ENCODE data around the gene RUNX1. TPM values are rescaled to one million over a fixed set of nuclear protein-coding genes. Genes with fewer than 3 reads are reported as not detected.

Gene RUNX1
- polyA plus RNA-seq, 1 of the 3 experiments (the other 2 are of a cell fraction), result 17.1 TPM

- no peak for DNase-seq
- H3K4me3 ChIP-seq (ENCODE audit: low read depth in 2 of 2, low read length in 1 of 2), result no peak overlapping the region
- no peaks in the 10 kb centered on the region for H3F3A ChIP-seq (replicated peaks; ENCODE audit: insufficient read depth)
- H3K79me2 ChIP-seq (ENCODE audit: insufficient read depth), result no peaks in the 10 kb centered on the region
- POLR2A ChIA-PET, result no interaction called here
- 57% methylated on average over 3 of the region's 3 CpGs for WGBS (ENCODE audit: low lambda C conversion rate)
- H3K9me2 ChIP-seq, result no peaks in the 10 kb centered on the region
- TF ChIP-seq MEF2A (IDR thresholded peaks at IDR 0.05; ENCODE audit: borderline replicate concordance, low read depth) (no peak), JUND (IDR thresholded peaks at IDR 0.05) (peak; percentile 8; the same call in 1 of the 2 replicates), MXI1 (IDR thresholded peaks at IDR 0.05; ENCODE audit: low read depth, low read length) (no peak), MAX (IDR thresholded peaks at IDR 0.05; ENCODE audit: low read depth) (no peak), TCF12 (IDR thresholded peaks at IDR 0.05) (peak; percentile 79), NRF1 (IDR thresholded peaks at IDR 0.05; ENCODE audit: low read depth, low read length) (no peak), PBX3 (IDR thresholded peaks at IDR 0.05) (peak; percentile 47), RXRA (IDR thresholded peaks at IDR 0.05; ENCODE audit: borderline replicate concordance, low read depth) (no peak), ZBTB33 (IDR thresholded peaks at IDR 0.05; ENCODE audit: borderline replicate concordance, low read depth) (no peak), CTCF (IDR thresholded peaks at IDR 0.05) (no peak), POLR2AphosphoS5 (IDR thresholded peaks at IDR 0.05; ENCODE audit: low read depth, low read length) (no peak), EP300 (IDR thresholded peaks at IDR 0.05; ENCODE audit: borderline replicate concordance in 1 of 2, low read depth in 1 of 2, low read length in 1 of 2) (peak in 1 of 2 experiments; percentile 21; a peak in 1 of 4 replicates), RCOR1 (IDR thresholded peaks at IDR 0.05; ENCODE audit: low read length) (no peak), RAD21 (IDR thresholded peaks at IDR 0.05; ENCODE audit: low read length) (no peak)
- H3K27me3 ChIP-seq (ENCODE audit: insufficient read depth), result no peaks in the 10 kb centered on the region
- H2AFZ ChIP-seq (ENCODE audit: low read depth), result no peak overlapping the region
- no peak overlapping the region for H3K9ac ChIP-seq
- peak overlapping the region in 1 of 2 experiments; percentile 32; a peak in 1 of 4 replicates for H3K27ac ChIP-seq (ENCODE audit: low read depth in 2 of 2, low read length in 1 of 2)
- H3K4me1 ChIP-seq (ENCODE audit: control insufficient read depth in 1 of 2, insufficient read depth in 2 of 2, low read depth in 1 of 2, low read length in 1 of 2), result no peaks in the 10 kb centered on the region
- CTCF ChIA-PET, result no interaction called here
- no peak overlapping the region for H3K4me2 ChIP-seq
- H3K9me3 ChIP-seq, result no peaks in the 10 kb centered on the region
- no peaks in the 10 kb centered on the region for H3K36me3 ChIP-seq (replicated peaks in 1 of 2; ENCODE audit: control insufficient read depth in 1 of 2, insufficient read depth in 2 of 2, low read length in 1 of 2)
- H4K20me1 ChIP-seq (ENCODE audit: insufficient read depth), result no peaks in the 10 kb centered on the region
Measured at GRCh38 chr21:35059742-35060141, 10.6 kb upstream of the RUNX1 start.

- Histone ChIP-seq H3K4me2 (no peak overlapping the region), H3K9me2 (no peaks in the 10 kb centered on the region), H4K20me1 (ENCODE audit: insufficient read depth) (no peaks in the 10 kb centered on the region), H3K9me3 (no peaks in the 10 kb centered on the region), H3K27me3 (ENCODE audit: insufficient read depth) (no peaks in the 10 kb centered on the region), H3F3A (replicated peaks; ENCODE audit: insufficient read depth) (peaks cover 6% of the 10 kb centered on the region), H2AFZ (ENCODE audit: low read depth) (no peak overlapping the region), H3K27ac (ENCODE audit: low read depth in 2 of 2, low read length in 1 of 2) (no peak overlapping the region), H3K4me1 (ENCODE audit: control insufficient read depth in 1 of 2, insufficient read depth in 2 of 2, low read depth in 1 of 2, low read length in 1 of 2) (peaks cover 0 to 6% of the 10 kb centered on the region in 2 experiments; a peak in 1 of 4 replicates), H3K4me3 (ENCODE audit: low read depth in 2 of 2, low read length in 1 of 2) (no peak overlapping the region), H3K9ac (no peak overlapping the region), H3K36me3 (replicated peaks in 1 of 2; ENCODE audit: control insufficient read depth in 1 of 2, insufficient read depth in 2 of 2, low read length in 1 of 2) (no peaks in the 10 kb centered on the region), H3K79me2 (ENCODE audit: insufficient read depth) (no peaks in the 10 kb centered on the region)
- CTCF ChIA-PET, result no interaction called here
- POLR2A ChIA-PET, result no interaction called here
- TF ChIP-seq FOSL2 (IDR thresholded peaks at IDR 0.05; ENCODE audit: borderline replicate concordance, low read depth) (no peak), TCF12 (IDR thresholded peaks at IDR 0.05) (no peak), CHD2 (IDR thresholded peaks at IDR 0.05; ENCODE audit: low read length, partially characterized antibody) (no peak), RAD21 (IDR thresholded peaks at IDR 0.05; ENCODE audit: low read length) (no peak), MAX (IDR thresholded peaks at IDR 0.05; ENCODE audit: low read depth) (no peak), FOXJ3 (CRISPR knock-in tag; IDR thresholded peaks at IDR 0.05) (no peak), USF1 (IDR thresholded peaks at IDR 0.05; ENCODE audit: borderline replicate concordance, low read depth) (no peak), TAF1 (IDR thresholded peaks at IDR 0.05; ENCODE audit: borderline replicate concordance, low read depth, low read length) (no peak), TEAD4 (IDR thresholded peaks at IDR 0.05; ENCODE audit: borderline replicate concordance, insufficient read depth) (no peak), GABPA (IDR thresholded peaks at IDR 0.05; ENCODE audit: low read depth) (no peak), MXI1 (IDR thresholded peaks at IDR 0.05; ENCODE audit: low read depth, low read length) (no peak)
- no peak for DNase-seq
- 100% methylated on average over 1 of the region's 1 CpG for WGBS (ENCODE audit: low lambda C conversion rate)
Measured at GRCh38 chr21:35058058-35058457, 9.0 kb upstream of the RUNX1 start.
